ENCODE results near the gene MYO1D. TPM values are rescaled to one million over a fixed set of nuclear protein-coding genes. Genes with fewer than 3 reads are reported as not detected.

MYO1D gene
- total RNA-seq, 1 donor from 2014 or later, result 73.3 TPM

GRCh38 chr17:32917842-32918241, 40.9 kb upstream of the MYO1D start:
- H3K9me3 ChIP-seq, result no peaks in the 10 kb centered on the region

DNA sequence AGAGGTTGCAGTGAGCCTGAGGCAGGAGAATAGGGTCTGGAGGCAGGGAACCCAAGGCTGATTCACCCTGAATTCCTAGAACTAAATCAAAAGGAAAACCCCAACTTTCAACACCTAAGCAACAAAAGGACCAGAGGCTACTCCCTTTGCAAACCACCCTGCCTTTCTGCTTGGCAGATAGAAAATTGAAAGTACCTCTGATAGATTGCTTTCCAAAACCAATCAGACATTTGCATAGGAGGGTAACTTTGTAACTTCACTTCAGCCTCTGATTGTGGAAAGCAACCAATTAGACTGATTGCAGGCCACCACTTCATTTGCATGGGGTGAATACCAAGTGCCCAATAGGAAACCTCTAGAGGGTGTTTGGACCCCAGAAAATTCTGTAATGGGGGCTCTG, 40.2 kb upstream of the MYO1D start:
- intact Hi-C loops (cut with DNase I), result no loop called here

More at GRCh38 chr17:32917842-32918241, 40.9 kb upstream of the MYO1D start:
- Histone ChIP-seq H3K36me3 (no peaks in the 10 kb centered on the region), H3K4me3 (no peak overlapping the region), H3K27me3 (no peaks in the 10 kb centered on the region), H3K4me1 (no peaks in the 10 kb centered on the region), H3K27ac (no peak overlapping the region)
- ATAC-seq (no peak), DNase-seq (no peak)
- TF ChIP-seq, protein P1, sequence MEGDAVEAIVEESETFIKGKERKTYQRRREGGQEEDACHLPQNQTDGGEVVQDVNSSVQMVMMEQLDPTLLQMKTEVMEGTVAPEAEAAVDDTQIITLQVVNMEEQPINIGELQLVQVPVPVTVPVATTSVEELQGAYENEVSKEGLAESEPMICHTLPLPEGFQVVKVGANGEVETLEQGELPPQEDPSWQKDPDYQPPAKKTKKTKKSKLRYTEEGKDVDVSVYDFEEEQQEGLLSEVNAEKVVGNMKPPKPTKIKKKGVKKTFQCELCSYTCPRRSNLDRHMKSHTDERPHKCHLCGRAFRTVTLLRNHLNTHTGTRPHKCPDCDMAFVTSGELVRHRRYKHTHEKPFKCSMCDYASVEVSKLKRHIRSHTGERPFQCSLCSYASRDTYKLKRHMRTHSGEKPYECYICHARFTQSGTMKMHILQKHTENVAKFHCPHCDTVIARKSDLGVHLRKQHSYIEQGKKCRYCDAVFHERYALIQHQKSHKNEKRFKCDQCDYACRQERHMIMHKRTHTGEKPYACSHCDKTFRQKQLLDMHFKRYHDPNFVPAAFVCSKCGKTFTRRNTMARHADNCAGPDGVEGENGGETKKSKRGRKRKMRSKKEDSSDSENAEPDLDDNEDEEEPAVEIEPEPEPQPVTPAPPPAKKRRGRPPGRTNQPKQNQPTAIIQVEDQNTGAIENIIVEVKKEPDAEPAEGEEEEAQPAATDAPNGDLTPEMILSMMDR (IDR thresholded peaks at IDR 0.05), result no peak
- intact Hi-C loops (cut with DNase I), result no loop called here

GRCh38 chr17:32916134-32916533, 39.2 kb upstream of the MYO1D start:
- ATAC-seq (no peak), DNase-seq (no peak)
- intact Hi-C loops (cut with DNase I), result no loop called here
- Histone ChIP-seq H3K27ac (no peak overlapping the region), H3K4me1 (peaks cover 4% of the 10 kb centered on the region), H3K27me3 (no peaks in the 10 kb centered on the region), H3K36me3 (no peaks in the 10 kb centered on the region), H3K4me3 (no peak overlapping the region), H3K9me3 (no peaks in the 10 kb centered on the region)
- TF ChIP-seq, protein P1 (IDR thresholded peaks at IDR 0.05), result no peak

More for the DNA sequence above, 40.2 kb upstream of the MYO1D start:
- Histone ChIP-seq H3K4me3 (no peak overlapping the region), H3K36me3 (no peaks in the 10 kb centered on the region), H3K27ac (no peak overlapping the region), H3K9me3 (no peaks in the 10 kb centered on the region), H3K27me3 (no peaks in the 10 kb centered on the region), H3K4me1 (peaks cover 4% of the 10 kb centered on the region)
- no peak for ATAC-seq
- no peak for DNase-seq
- TF ChIP-seq, protein P1 (IDR thresholded peaks at IDR 0.05), result no peak

DNA sequence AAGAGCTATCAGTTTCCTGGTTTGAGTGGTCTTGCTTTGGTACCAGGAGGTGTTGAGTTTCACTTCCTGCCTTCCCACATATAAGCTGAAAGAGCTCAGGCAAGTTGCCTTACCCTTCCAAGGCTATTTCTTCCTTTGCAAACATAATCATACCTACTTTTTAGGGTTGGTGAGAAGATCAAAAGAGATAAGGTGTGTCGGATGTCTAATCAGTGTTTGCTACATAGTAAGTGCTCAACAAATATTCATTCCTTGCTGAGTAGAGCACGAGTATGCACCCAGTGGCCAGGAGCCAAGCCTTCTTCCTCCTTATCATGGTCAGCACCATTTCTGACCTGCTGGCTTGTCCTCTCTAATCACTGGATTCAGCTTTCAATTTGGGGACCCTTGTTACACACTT, 38.3 kb upstream of the MYO1D start:
- DNase-seq (no peak), ATAC-seq (no peak)
- no peak overlapping the region for H3K4me3 ChIP-seq
- no peaks in the 10 kb centered on the region for H3K27me3 ChIP-seq
- peaks cover 4% of the 10 kb centered on the region for H3K4me1 ChIP-seq
- H3K36me3 ChIP-seq, result no peaks in the 10 kb centered on the region
- intact Hi-C loops (cut with DNase I), result no loop called here
- TF ChIP-seq, protein P1 (IDR thresholded peaks at IDR 0.05), result no peak
- H3K9me3 ChIP-seq, result no peaks in the 10 kb centered on the region
- H3K27ac ChIP-seq, result no peak overlapping the region

DNA sequence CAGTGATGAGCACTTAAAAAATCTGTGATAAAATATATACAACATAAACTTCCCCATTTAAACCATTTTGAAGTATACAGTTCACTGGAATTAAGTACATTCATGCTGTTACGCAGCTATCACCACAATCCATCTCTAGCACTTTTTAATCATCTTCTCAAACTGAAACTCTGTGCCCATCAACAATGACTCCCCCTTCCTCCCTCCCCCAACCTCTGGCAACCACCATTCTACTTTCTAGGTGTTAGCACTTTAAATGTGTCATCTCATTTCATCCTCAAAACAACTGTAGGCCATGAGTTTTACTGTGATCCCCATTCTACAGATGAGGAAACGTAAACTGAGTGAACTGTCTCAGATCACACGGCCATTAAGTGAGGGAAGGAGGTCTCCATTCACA, 37.3 kb upstream of the MYO1D start:
- no peak overlapping the region for H3K4me3 ChIP-seq
- H3K4me1 ChIP-seq, result peaks cover 11% of the 10 kb centered on the region
- H3K36me3 ChIP-seq, result no peaks in the 10 kb centered on the region
- intact Hi-C loops (cut with DNase I), result no loop called here
- no peaks in the 10 kb centered on the region for H3K27me3 ChIP-seq
- ATAC-seq, result no peak
- no peaks in the 10 kb centered on the region for H3K9me3 ChIP-seq
- no peak for DNase-seq
- no peak overlapping the region for H3K27ac ChIP-seq
- TF ChIP-seq, protein P1 (IDR thresholded peaks at IDR 0.05), result no peak

GRCh38 chr17:32913593-32913992, 36.7 kb upstream of the MYO1D start:
- intact Hi-C loops (cut with DNase I), result no loop called here
- Histone ChIP-seq H3K27me3 (no peaks in the 10 kb centered on the region), H3K36me3 (no peaks in the 10 kb centered on the region), H3K4me1 (peaks cover 11% of the 10 kb centered on the region), H3K27ac (no peak overlapping the region), H3K9me3 (no peaks in the 10 kb centered on the region), H3K4me3 (no peak overlapping the region)
- no peak for DNase-seq
- TF ChIP-seq, protein P1 (IDR thresholded peaks at IDR 0.05), result no peak
- no peak for ATAC-seq

Measured in upper lobe of right lung (tissue), 1 donor.